IMR-90 (cell line): ENCODE data around the gene MND1. TPM values are rescaled to one million over a fixed set of nuclear protein-coding genes. Genes with fewer than 3 reads are reported as not detected.

Source experiments
- ATAC-seq: fragments of 200-7000 bp; cut with Tn5 transposase; 2 replicates; pipeline ENCODE4 v1.9.1; 2020; ENCODE audit warnings: low read depth, mild to moderate bottlenecking, moderate library complexity
- BruUV-seq: library from RNA; stranded (reverse); fragments of 400-500 nt; replicated peaks from 2 replicates; lab custom pipeline; 2021; lab: Mats Ljungman, UMichigan
- CTCF ChIA-PET: fragments of 300-600 bp; formaldehyde crosslinking; extraction: SDS; loops from one replicate; lab custom pipeline; 2021; ENCODE audit warnings: antibody characterized with exemption; lab: Yijun Ruan, JAX
- POLR2A ChIA-PET: fragments of 300-600 bp; sonication (Branson Sonifier 250); formaldehyde crosslinking; loops from one replicate; lab custom pipeline; 2022; ENCODE audit warnings: antibody characterized with exemption; ENCODE audit not compliant: unreplicated experiment; lab: Charles Lee
- DNase-seq: peaks from one replicate; pipeline ENCODE4 v3.0.0; 2013
- H2AFZ ChIP-seq: replicated peaks from 2 replicates; pipeline ENCODE3; 2013; ENCODE audit warnings: low read length, mild to moderate bottlenecking; ENCODE audit not compliant: poor library complexity
- H2AK5ac ChIP-seq: 2 replicates; pipeline ENCODE4 v1.6.1; 2013; ENCODE audit warnings: low read depth, low read length, inconsistent platforms
- H2AK9ac ChIP-seq: replicated peaks from 2 replicates; pipeline ENCODE3; 2013; ENCODE audit warnings: mild to moderate bottlenecking, low read depth, low read length, moderate library complexity; ENCODE audit not compliant: poor library complexity
- H2BK120ac ChIP-seq: 2 replicates; pipeline ENCODE4 v1.6.1; 2013; ENCODE audit warnings: low read depth, low read length, inconsistent platforms
- H2BK15ac ChIP-seq: 3 replicates; pipeline ENCODE4 v1.6.1; 2013; ENCODE audit warnings: low read depth, low read length, inconsistent platforms
- H2BK20ac ChIP-seq: 2 replicates; pipeline ENCODE4 v1.6.1; 2013; ENCODE audit warnings: low read depth, mild to moderate bottlenecking, inconsistent platforms, low read length, moderate library complexity
- H2BK5ac ChIP-seq: 2 replicates; pipeline ENCODE4 v1.6.1; 2013; ENCODE audit warnings: mild to moderate bottlenecking, low read depth, low read length, inconsistent platforms; ENCODE audit not compliant: poor library complexity, severe bottlenecking
- H3K14ac ChIP-seq: replicated peaks from 2 replicates; pipeline ENCODE4 v1.6.1; 2013; ENCODE audit warnings: low read depth, low read length, inconsistent platforms
- H3K18ac ChIP-seq: 2 replicates; pipeline ENCODE4 v1.6.1; 2013; ENCODE audit warnings: low read depth, low read length, control low read depth
- H3K23ac ChIP-seq: 2 replicates; pipeline ENCODE4 v1.6.1; 2013; ENCODE audit warnings: low read depth, low read length, inconsistent platforms
- H3K27ac ChIP-seq: 2 replicates; pipeline ENCODE4 v1.5.1; 2013; ENCODE audit warnings: mild to moderate bottlenecking, control low read depth, low read length; ENCODE audit not compliant: insufficient read depth
- H3K27me3 ChIP-seq: 2 replicates; pipeline ENCODE4 v1.6.1; 2013; ENCODE audit warnings: low read length; ENCODE audit not compliant: control insufficient read depth, insufficient read depth
- H3K36me3 ChIP-seq: 2 replicates; pipeline ENCODE4 v1.6.1; 2013; ENCODE audit warnings: low read length, mixed read lengths; ENCODE audit not compliant: control insufficient read depth, insufficient read depth
- H3K4ac ChIP-seq: 2 replicates; pipeline ENCODE4 v1.6.1; 2013; ENCODE audit warnings: low read depth, low read length, inconsistent platforms
- H3K4me1 ChIP-seq: 2 replicates; pipeline ENCODE4 v1.6.1; 2013; ENCODE audit warnings: low read length, mixed read lengths; ENCODE audit not compliant: control insufficient read depth, insufficient read depth
- H3K4me2 ChIP-seq: 2 replicates; pipeline ENCODE4 v1.6.1; 2013; ENCODE audit warnings: low read depth, mild to moderate bottlenecking, control low read depth, low read length, moderate library complexity
- H3K4me3 ChIP-seq: 2 replicates; pipeline ENCODE4 v1.5.1; 2013; ENCODE audit warnings: low read depth, mild to moderate bottlenecking, control low read depth, low read length, moderate library complexity; ENCODE audit not compliant: insufficient read depth
- H3K56ac ChIP-seq: 2 replicates; pipeline ENCODE4 v1.6.1; 2013; ENCODE audit warnings: low read length, inconsistent platforms; ENCODE audit not compliant: insufficient read depth; ENCODE audit errors: extremely low read depth
- H3K79me1 ChIP-seq, 2 experiments: 2 replicates each; pipeline ENCODE4 v1.6.1; 2013; ENCODE audit warnings: low read length in 2 of 2, inconsistent platforms in 1 of 2, low read depth in 1 of 2
- H3K9ac ChIP-seq: 2 replicates; pipeline ENCODE4 v1.6.1; 2013; ENCODE audit warnings: low read depth, low read length, control low read depth
- H3K9me1 ChIP-seq: 2 replicates; pipeline ENCODE4 v1.6.1; 2013; ENCODE audit warnings: low read length, inconsistent platforms; ENCODE audit not compliant: insufficient read depth
- H3K9me3 ChIP-seq: 2 replicates; pipeline ENCODE4 v1.6.1; 2013; ENCODE audit warnings: low read length; ENCODE audit not compliant: control insufficient read depth, insufficient read depth
- H4K20me1 ChIP-seq: 2 replicates; pipeline ENCODE4 v1.6.1; 2013; ENCODE audit warnings: low read length, inconsistent platforms; ENCODE audit not compliant: insufficient read depth
- H4K5ac ChIP-seq: 2 replicates; pipeline ENCODE4 v1.6.1; 2013; ENCODE audit warnings: mild to moderate bottlenecking, low read depth, low read length, control low read depth
- H4K8ac ChIP-seq, 2 experiments: 2 replicates each; pipeline ENCODE4 v1.6.1; 2013; ENCODE audit warnings: low read depth in 2 of 2, low read length in 2 of 2, control low read depth in 1 of 2, inconsistent platforms in 1 of 2
- H4K91ac ChIP-seq: 2 replicates; pipeline ENCODE4 v1.6.1; 2013; ENCODE audit warnings: low read depth, low read length, inconsistent platforms; ENCODE audit not compliant: insufficient read depth
- BHLHE40 ChIP-seq: fragments of 150-350 bp; IDR thresholded peaks from 2 replicates; pipeline ENCODE4 v1.6.1; 2016; ENCODE audit warnings: mild to moderate bottlenecking, low read depth, low read length
- CEBPB ChIP-seq: IDR thresholded peaks from 2 replicates; pipeline ENCODE4 v1.6.1; 2012; ENCODE audit warnings: low read depth, low read length, improper control_type of control experiment
- CHD1 ChIP-seq: IDR thresholded peaks from 2 replicates; pipeline ENCODE4 v1.6.1; 2012; ENCODE audit warnings: low read depth, low read length, improper control_type of control experiment
- FOS ChIP-seq: fragments of 150-350 bp; IDR thresholded peaks from 2 replicates; pipeline ENCODE4 v1.6.1; 2016; ENCODE audit warnings: low read depth, low read length
- MAFK ChIP-seq: IDR thresholded peaks from 2 replicates; pipeline ENCODE4 v1.6.1; 2012; ENCODE audit warnings: low read depth, low read length, improper control_type of control experiment
- MAZ ChIP-seq: IDR thresholded peaks from 2 replicates; pipeline ENCODE4 v1.6.1; 2012; ENCODE audit warnings: low read depth, mild to moderate bottlenecking, low read length, improper control_type of control experiment, moderate library complexity, borderline replicate concordance
- MXI1 ChIP-seq: IDR thresholded peaks from 2 replicates; pipeline ENCODE4 v1.6.1; 2012; ENCODE audit warnings: low read depth, mild to moderate bottlenecking, low read length, moderate library complexity, borderline replicate concordance
- NFE2L2 ChIP-seq: fragments of 150-350 bp; IDR thresholded peaks from 2 replicates; pipeline ENCODE4 v1.6.1; 2016; ENCODE audit warnings: low read depth, mild to moderate bottlenecking, low read length
- POLR2A ChIP-seq: IDR thresholded peaks from 2 replicates; pipeline ENCODE4 v1.6.1; 2012; ENCODE audit warnings: mild to moderate bottlenecking, low read depth, low read length
- RAD21 ChIP-seq: IDR thresholded peaks from 2 replicates; pipeline ENCODE4 v1.6.1; 2012; ENCODE audit warnings: low read length, improper control_type of control experiment
- RCOR1 ChIP-seq: IDR thresholded peaks from 2 replicates; pipeline ENCODE4 v1.6.1; 2012; ENCODE audit warnings: mild to moderate bottlenecking, low read length, improper control_type of control experiment; ENCODE audit not compliant: insufficient replicate concordance
- RFX5 ChIP-seq: IDR thresholded peaks from 2 replicates; pipeline ENCODE4 v1.8.0; 2012; ENCODE audit warnings: low read depth, mild to moderate bottlenecking, low read length, moderate library complexity
- SMC3 ChIP-seq: fragments of 150-350 bp; IDR thresholded peaks from 2 replicates; pipeline ENCODE4 v1.6.1; 2016; ENCODE audit warnings: low read depth, mild to moderate bottlenecking, antibody characterized with exemption, low read length, moderate library complexity
- WGBS, 2 experiments: methylation state at CpG; one replicate each; pipeline versions ENCODE4 v1.1.5 to v1.1.7; 2013; ENCODE audit warnings: missing lambda C conversion rate in 2 of 2; ENCODE audit not compliant: insufficient read length in 1 of 2; ENCODE audit errors: extremely low coverage in 2 of 2; 5-methylcytosine and 5-hydroxymethylcytosine counted together
- dilution Hi-C: fragments of 300-500 bp; cut with HindIII; formaldehyde crosslinking; loops from one replicate; pipeline ENCODE4 v1.14.3; 2018; ENCODE audit warnings: low sequenced_read_pairs; ENCODE audit not compliant: unreplicated experiment
- in situ Hi-C: fragments of 300-500 bp; cut with MboI; formaldehyde crosslinking; loops from 3 replicates; pipeline ENCODE4 v1.14.3; 2019; ENCODE audit warnings: low sequenced_read_pairs, inconsistent platforms, mixed read lengths
- intact Hi-C: fragments of 100-400 bp; cut with micrococcal nuclease; formaldehyde crosslinking; loops from 2 replicates; pipeline ENCODE4 v1.10.0; 2022
- polyA plus RNA-seq, 3 experiments: library from polyadenylated mRNA; depleted of rRNA; stranded (reverse); fragments of >200 nt; gene quantifications; 2 replicates each; pipeline ENCODE4 v1.2.3, GENCODE V29; 2012; ENCODE audit warnings: low replicate concordance in 1 of 3
- total RNA-seq: library from RNA; depleted of rRNA; stranded (reverse); fragments of >200 nt; gene quantifications from 2 replicates; pipeline ENCODE4 v1.2.3, GENCODE V29; 2012
- TF ChIP-seq, protein P1 (sequence below): fragments of 150-350 bp; IDR thresholded peaks from 2 replicates; pipeline ENCODE4 v1.6.1; 2017; ENCODE audit warnings: mild to moderate bottlenecking, antibody characterized with exemption, low read length, low read depth
- TF ChIP-seq, protein P2 (sequence below): conservative IDR thresholded peaks from 2 replicates; pipeline ENCODE4 v1.5.1; 2012; ENCODE audit warnings: mild to moderate bottlenecking, low read depth, low read length, improper control_type of control experiment
- TF ChIP-seq, protein P3 (sequence below): fragments of 150-350 bp; IDR thresholded peaks from 2 replicates; pipeline ENCODE4 v1.6.1; 2016; ENCODE audit warnings: low read depth, mild to moderate bottlenecking, low read length, moderate library complexity, borderline replicate concordance

The MND1 gene
- total and polyA plus RNA-seq, 2 of the 4 experiments (the other 2 are of a cell fraction) = 0.36 to 3.5 TPM

DNA sequence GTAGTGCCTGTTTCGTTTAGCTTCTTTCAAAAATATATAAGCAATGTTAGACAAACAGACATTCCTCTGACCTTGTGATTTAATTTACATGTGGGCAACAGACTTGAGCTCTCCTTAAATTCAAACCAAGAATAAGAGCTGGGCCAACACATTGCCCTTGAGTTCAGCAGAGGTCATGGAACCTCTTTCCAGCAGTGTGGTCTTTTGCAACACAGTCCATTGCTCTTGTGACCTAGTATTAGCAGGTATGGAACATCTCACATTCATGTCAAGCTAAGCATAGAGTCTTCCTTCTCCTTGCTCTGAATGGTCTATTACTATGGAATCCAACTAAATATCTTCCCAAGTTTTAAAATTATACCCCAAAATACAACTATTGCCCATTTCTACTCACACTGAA lies 33.7 kb upstream of the MND1 start:
- H3K14ac ChIP-seq = no peak overlapping the region
- H2AFZ ChIP-seq = no peak overlapping the region
- H2AK9ac ChIP-seq = no peak overlapping the region
- no peak overlapping the region for H2BK15ac ChIP-seq
- H3K56ac ChIP-seq = no peak overlapping the region
- no peak overlapping the region for H2BK5ac ChIP-seq
- no CpG with 5 or more reads among the region's 1 CpG for WGBS, 2 experiments
- H4K20me1 ChIP-seq = no peaks in the 10 kb centered on the region
- TF ChIP-seq MAZ = no peak
- TF ChIP-seq RAD21 = no peak
- TF ChIP-seq, protein P1, sequence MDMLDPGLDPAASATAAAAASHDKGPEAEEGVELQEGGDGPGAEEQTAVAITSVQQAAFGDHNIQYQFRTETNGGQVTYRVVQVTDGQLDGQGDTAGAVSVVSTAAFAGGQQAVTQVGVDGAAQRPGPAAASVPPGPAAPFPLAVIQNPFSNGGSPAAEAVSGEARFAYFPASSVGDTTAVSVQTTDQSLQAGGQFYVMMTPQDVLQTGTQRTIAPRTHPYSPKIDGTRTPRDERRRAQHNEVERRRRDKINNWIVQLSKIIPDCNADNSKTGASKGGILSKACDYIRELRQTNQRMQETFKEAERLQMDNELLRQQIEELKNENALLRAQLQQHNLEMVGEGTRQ = no peak
- TF ChIP-seq RCOR1 = no peak
- no peak for TF ChIP-seq CHD1
- no peak for TF ChIP-seq CEBPB
- TF ChIP-seq NFE2L2 = no peak
- TF ChIP-seq SMC3 = no peak
- TF ChIP-seq POLR2A = no peak
- TF ChIP-seq, protein P2, sequence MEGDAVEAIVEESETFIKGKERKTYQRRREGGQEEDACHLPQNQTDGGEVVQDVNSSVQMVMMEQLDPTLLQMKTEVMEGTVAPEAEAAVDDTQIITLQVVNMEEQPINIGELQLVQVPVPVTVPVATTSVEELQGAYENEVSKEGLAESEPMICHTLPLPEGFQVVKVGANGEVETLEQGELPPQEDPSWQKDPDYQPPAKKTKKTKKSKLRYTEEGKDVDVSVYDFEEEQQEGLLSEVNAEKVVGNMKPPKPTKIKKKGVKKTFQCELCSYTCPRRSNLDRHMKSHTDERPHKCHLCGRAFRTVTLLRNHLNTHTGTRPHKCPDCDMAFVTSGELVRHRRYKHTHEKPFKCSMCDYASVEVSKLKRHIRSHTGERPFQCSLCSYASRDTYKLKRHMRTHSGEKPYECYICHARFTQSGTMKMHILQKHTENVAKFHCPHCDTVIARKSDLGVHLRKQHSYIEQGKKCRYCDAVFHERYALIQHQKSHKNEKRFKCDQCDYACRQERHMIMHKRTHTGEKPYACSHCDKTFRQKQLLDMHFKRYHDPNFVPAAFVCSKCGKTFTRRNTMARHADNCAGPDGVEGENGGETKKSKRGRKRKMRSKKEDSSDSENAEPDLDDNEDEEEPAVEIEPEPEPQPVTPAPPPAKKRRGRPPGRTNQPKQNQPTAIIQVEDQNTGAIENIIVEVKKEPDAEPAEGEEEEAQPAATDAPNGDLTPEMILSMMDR = no peak
- no peak for TF ChIP-seq MAFK
- no peak for TF ChIP-seq FOS
- TF ChIP-seq, protein P3, sequence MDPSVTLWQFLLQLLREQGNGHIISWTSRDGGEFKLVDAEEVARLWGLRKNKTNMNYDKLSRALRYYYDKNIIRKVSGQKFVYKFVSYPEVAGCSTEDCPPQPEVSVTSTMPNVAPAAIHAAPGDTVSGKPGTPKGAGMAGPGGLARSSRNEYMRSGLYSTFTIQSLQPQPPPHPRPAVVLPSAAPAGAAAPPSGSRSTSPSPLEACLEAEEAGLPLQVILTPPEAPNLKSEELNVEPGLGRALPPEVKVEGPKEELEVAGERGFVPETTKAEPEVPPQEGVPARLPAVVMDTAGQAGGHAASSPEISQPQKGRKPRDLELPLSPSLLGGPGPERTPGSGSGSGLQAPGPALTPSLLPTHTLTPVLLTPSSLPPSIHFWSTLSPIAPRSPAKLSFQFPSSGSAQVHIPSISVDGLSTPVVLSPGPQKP = no peak
- TF ChIP-seq MXI1 = no peak
- no peak for TF ChIP-seq BHLHE40
- TF ChIP-seq RFX5 = no peak
- BruUV-seq = no TSS peak
- peaks cover 2% of the 10 kb centered on the region; the same call in 1 of the 2 replicates for H3K36me3 ChIP-seq
- no peak overlapping the region for H3K23ac ChIP-seq
- H3K4me2 ChIP-seq = peak overlapping the region; percentile 17; the same call in 1 of the 2 replicates
- H3K79me1 ChIP-seq = no peaks in the 10 kb centered on the region; a peak in 1 of 4 replicates
- intact Hi-C loops (no loop called here), in situ Hi-C loops (no loop called here), dilution Hi-C loops (no loop called here)
- no peak overlapping the region for H3K9ac ChIP-seq
- DNase-seq = no peak
- no peaks in the 10 kb centered on the region for H3K9me1 ChIP-seq
- H3K27ac ChIP-seq = no peak overlapping the region
- no peak overlapping the region for H2BK20ac ChIP-seq
- H3K9me3 ChIP-seq = no peaks in the 10 kb centered on the region
- H3K4me3 ChIP-seq = no peak overlapping the region
- no peak overlapping the region for H3K18ac ChIP-seq
- ChIA-PET POLR2A (no interaction called here), CTCF (interaction anchor here (0.7 to 1.3 kb wide), 2 partner anchors 168 to 517 kb away, joined by 3 to 7 read pairs; no protein-coding TSS in a partner anchor)
- H2AK5ac ChIP-seq = no peak overlapping the region
- no peak overlapping the region for H4K8ac ChIP-seq
- H2BK120ac ChIP-seq = no peak overlapping the region
- H3K27me3 ChIP-seq = no peaks in the 10 kb centered on the region
- no peak overlapping the region for H4K91ac ChIP-seq
- H3K4ac ChIP-seq = no peak overlapping the region
- H4K5ac ChIP-seq = no peak overlapping the region
- H3K4me1 ChIP-seq = peaks cover 2% of the 10 kb centered on the region; the same call in 1 of the 2 replicates
- ATAC-seq = no peak
